ENCODE data around the gene SSUH2. TPM values are rescaled to one million over a fixed set of nuclear protein-coding genes. Genes with fewer than 3 reads are reported as not detected.

SSUH2 gene
- total RNA-seq, 2 experiments from 2014 or later, result 0.16 TPM; not detected in 1

GRCh38 chr3:8658306-8659212, 14.0 kb upstream of the SSUH2 start:
- POLR2A ChIA-PET, result no interaction called here

GRCh38 chr3:8657804-8658305, 13.3 kb upstream of the SSUH2 start:
- CTCF ChIA-PET (ENCODE audit: unreplicated experiment), result no interaction called here
- Histone ChIP-seq H3K36me3 (ENCODE audit: insufficient read depth, low read length) (no peaks in the 10 kb centered on the region), H3K9me2 (ENCODE audit: insufficient read depth, low read length) (no peaks in the 10 kb centered on the region), H3K4me1 (ENCODE audit: insufficient read depth, low read length, poor library complexity, severe bottlenecking) (peaks cover 39% of the 10 kb centered on the region), H2AFZ (ENCODE audit: low read length) (peak overlapping the region; percentile 36; the same call in 1 of the 2 replicates), H3K27ac (ENCODE audit: low read depth, low read length, poor library complexity, severe bottlenecking) (peak overlapping the region; percentile 69), H3K4me2 (ENCODE audit: low read length) (peak overlapping the region; percentile 43), H3K4me3 (ENCODE audit: low read depth, low read length, poor library complexity, severe bottlenecking) (peak overlapping the region; percentile 12), H4K20me1 (ENCODE audit: insufficient read depth, low read length) (no peaks in the 10 kb centered on the region), H3K9me3 (ENCODE audit: low read length) (no peaks in the 10 kb centered on the region), H3K79me2 (ENCODE audit: insufficient read depth, low read depth, low read length) (no peaks in the 10 kb centered on the region)
- TF ChIP-seq CTCF (conservative IDR thresholded peaks at IDR 0.05; ENCODE audit: low read length) (no peak), EZH2phosphoT487 (IDR thresholded peaks at IDR 0.05; ENCODE audit: borderline replicate concordance, low read depth, low read length) (no peak)
- POLR2A ChIA-PET, result no interaction called here
- no TSS peak for BruUV-seq (replicated peaks)
- intact Hi-C loops (cut with micrococcal nuclease; ENCODE audit: unreplicated experiment), result no loop called here
- no peak for DNase-seq (ENCODE audit: low spot score)

More at GRCh38 chr3:8658306-8659212, 14.0 kb upstream of the SSUH2 start:
- Histone ChIP-seq H3K27ac (ENCODE audit: low read depth, low read length, poor library complexity, severe bottlenecking) (peak overlapping the region; percentile 69), H3K4me1 (ENCODE audit: insufficient read depth, low read length, poor library complexity, severe bottlenecking) (peaks cover 39% of the 10 kb centered on the region), H3K4me2 (ENCODE audit: low read length) (peak overlapping the region; percentile 43), H3K9me2 (ENCODE audit: insufficient read depth, low read length) (no peaks in the 10 kb centered on the region), H3K79me2 (ENCODE audit: insufficient read depth, low read depth, low read length) (no peaks in the 10 kb centered on the region), H3K9me3 (ENCODE audit: low read length) (no peaks in the 10 kb centered on the region), H3K4me3 (ENCODE audit: low read depth, low read length, poor library complexity, severe bottlenecking) (peak overlapping the region; percentile 12), H4K20me1 (ENCODE audit: insufficient read depth, low read length) (no peaks in the 10 kb centered on the region), H2AFZ (ENCODE audit: low read length) (peak overlapping the region; percentile 36; the same call in 1 of the 2 replicates), H3K36me3 (ENCODE audit: insufficient read depth, low read length) (no peaks in the 10 kb centered on the region)
- TF ChIP-seq CTCF (conservative IDR thresholded peaks at IDR 0.05; ENCODE audit: low read length) (no peak), EZH2phosphoT487 (IDR thresholded peaks at IDR 0.05; ENCODE audit: borderline replicate concordance, low read depth, low read length) (no peak)
- BruUV-seq (replicated peaks), result no TSS peak
- DNase-seq (ENCODE audit: low spot score), result peak; percentile 85
- CTCF ChIA-PET (ENCODE audit: unreplicated experiment), result no interaction called here
- intact Hi-C loops (cut with micrococcal nuclease; ENCODE audit: unreplicated experiment), result no loop called here

GRCh38 chr3:8656240-8656639, 11.6 kb upstream of the SSUH2 start:
- no peaks in the 10 kb centered on the region for H3K9me3 ChIP-seq (ENCODE audit: low read length)
- no TSS peak for BruUV-seq (replicated peaks)
- no peaks in the 10 kb centered on the region for H3K79me2 ChIP-seq (ENCODE audit: insufficient read depth, low read depth, low read length)
- POLR2A ChIA-PET, result no interaction called here
- no peak overlapping the region for H2AFZ ChIP-seq (ENCODE audit: low read length)
- no peaks in the 10 kb centered on the region for H4K20me1 ChIP-seq (ENCODE audit: insufficient read depth, low read length)
- no peak overlapping the region for H3K27ac ChIP-seq (ENCODE audit: low read depth, low read length, poor library complexity, severe bottlenecking)
- DNase-seq (ENCODE audit: low spot score), result no peak
- no peak overlapping the region for H3K4me3 ChIP-seq (ENCODE audit: low read depth, low read length, poor library complexity, severe bottlenecking)
- H3K4me2 ChIP-seq (ENCODE audit: low read length), result no peak overlapping the region
- peaks cover 39% of the 10 kb centered on the region for H3K4me1 ChIP-seq (ENCODE audit: insufficient read depth, low read length, poor library complexity, severe bottlenecking)
- intact Hi-C loops (cut with micrococcal nuclease; ENCODE audit: unreplicated experiment), result no loop called here
- no peak for TF ChIP-seq EZH2phosphoT487 (IDR thresholded peaks at IDR 0.05; ENCODE audit: borderline replicate concordance, low read depth, low read length)
- TF ChIP-seq CTCF (conservative IDR thresholded peaks at IDR 0.05; ENCODE audit: low read length), result no peak
- no peaks in the 10 kb centered on the region for H3K36me3 ChIP-seq (ENCODE audit: insufficient read depth, low read length)
- H3K9me2 ChIP-seq (ENCODE audit: insufficient read depth, low read length), result no peaks in the 10 kb centered on the region
- CTCF ChIA-PET (ENCODE audit: unreplicated experiment), result no interaction called here

Measured in OCI-LY7 (cell line).